ACC112 (cell line): ENCODE data around the gene METTL25.

Experiments used
- H2AFZ ChIP-seq: fragments of 200-600 bp; sonication (generic); one replicate; pipeline ENCODE4 v1.6.0; 2017; ENCODE audit warnings: antibody characterized with exemption, low read length; ENCODE audit not compliant: unreplicated experiment
- H3K27ac ChIP-seq: fragments of 200-600 bp; sonication (generic); 2 replicates; pipeline ENCODE4 v1.5.1; 2014; ENCODE audit warnings: low read depth, mild to moderate bottlenecking, antibody characterized with exemption, low read length, moderate library complexity
- H3K27me3 ChIP-seq: fragments of 200-600 bp; sonication (generic); 2 replicates; pipeline ENCODE4 v1.6.1; 2014; ENCODE audit warnings: mild to moderate bottlenecking, antibody characterized with exemption, low read length, moderate library complexity, mixed read lengths; ENCODE audit not compliant: insufficient read depth
- H3K36me3 ChIP-seq: fragments of 200-600 bp; sonication (generic); 2 replicates; pipeline ENCODE4 v1.6.1; 2016; ENCODE audit warnings: mild to moderate bottlenecking, antibody characterized with exemption, low read length, moderate library complexity, mixed read lengths; ENCODE audit not compliant: insufficient read depth
- H3K4me1 ChIP-seq: fragments of 200-600 bp; sonication (generic); one replicate; pipeline ENCODE4 v1.6.1; 2016; ENCODE audit warnings: low read length, mixed read lengths; ENCODE audit not compliant: insufficient read depth, unreplicated experiment, control insufficient read depth
- H3K4me3 ChIP-seq: fragments of 200-600 bp; sonication (generic); 2 replicates; pipeline ENCODE4 v1.5.1; 2014; ENCODE audit warnings: mild to moderate bottlenecking, low read depth, low read length
- H3K79me2 ChIP-seq: fragments of 200-600 bp; sonication (generic); one replicate; pipeline ENCODE4 v1.6.0; 2016; ENCODE audit warnings: low read length; ENCODE audit not compliant: control insufficient read depth, unreplicated experiment, insufficient read depth

METTL25 gene

GRCh38 chr12:82522762-82523161, 164.4 kb downstream of the METTL25 start:
- Histone ChIP-seq H3K4me3 (no peak overlapping the region), H3K27me3 (0 out of 2 replicates have a peak, but pooled peaks cover 7% of the 10 kb centered on the region), H3K27ac (no peak overlapping the region), H2AFZ (no peak overlapping the region), H3K36me3 (no peaks in the 10 kb centered on the region), H3K4me1 (no peaks in the 10 kb centered on the region), H3K79me2 (no peaks in the 10 kb centered on the region)

GRCh38 chr12:82523996-82524395, 165.7 kb downstream of the METTL25 start:
- no peak overlapping the region for H2AFZ ChIP-seq
- no peaks in the 10 kb centered on the region for H3K36me3 ChIP-seq
- H3K4me1 ChIP-seq: no peaks in the 10 kb centered on the region
- H3K27ac ChIP-seq: no peak overlapping the region
- no peaks in the 10 kb centered on the region for H3K79me2 ChIP-seq
- H3K27me3 ChIP-seq: 0 out of 2 replicates have a peak, but pooled peaks cover 7% of the 10 kb centered on the region
- no peak overlapping the region for H3K4me3 ChIP-seq

GRCh38 chr12:82524641-82525040, 166.3 kb downstream of the METTL25 start:
- H3K4me3 ChIP-seq: no peak overlapping the region
- H3K27me3 ChIP-seq: 0 out of 2 replicates have a peak, but pooled peaks cover 7% of the 10 kb centered on the region
- H3K79me2 ChIP-seq: no peaks in the 10 kb centered on the region
- no peaks in the 10 kb centered on the region for H3K4me1 ChIP-seq
- no peak overlapping the region for H2AFZ ChIP-seq
- no peaks in the 10 kb centered on the region for H3K36me3 ChIP-seq
- H3K27ac ChIP-seq: no peak overlapping the region

- Histone ChIP-seq H3K79me2 (no peaks in the 10 kb centered on the region), H2AFZ (no peak overlapping the region), H3K27me3 (0 out of 2 replicates have a peak, but pooled peaks cover 7% of the 10 kb centered on the region), H3K36me3 (no peaks in the 10 kb centered on the region), H3K4me3 (no peak overlapping the region), H3K4me1 (no peaks in the 10 kb centered on the region), H3K27ac (no peak overlapping the region)
Measured at GRCh38 chr12:82525616-82526015, 167.3 kb downstream of the METTL25 start.

GRCh38 chr12:82527165-82527780, 168.9 kb downstream of the METTL25 start:
- H3K4me3 ChIP-seq: no peak overlapping the region
- 0 out of 2 replicates have a peak, but pooled peaks cover 7% of the 10 kb centered on the region for H3K27me3 ChIP-seq
- no peaks in the 10 kb centered on the region for H3K79me2 ChIP-seq
- H3K4me1 ChIP-seq: no peaks in the 10 kb centered on the region
- H3K36me3 ChIP-seq: no peaks in the 10 kb centered on the region
- H3K27ac ChIP-seq: no peak overlapping the region
- no peak overlapping the region for H2AFZ ChIP-seq
